ELF-1 (cell line): ENCODE data around the gene LTB4R2.

Source experiments
- DNase-seq: peaks from one replicate; pipeline ENCODE4 v3.0.0-alpha.2; 2016; ENCODE audit warnings: low read depth, low spot score

Gene LTB4R2

DNA sequence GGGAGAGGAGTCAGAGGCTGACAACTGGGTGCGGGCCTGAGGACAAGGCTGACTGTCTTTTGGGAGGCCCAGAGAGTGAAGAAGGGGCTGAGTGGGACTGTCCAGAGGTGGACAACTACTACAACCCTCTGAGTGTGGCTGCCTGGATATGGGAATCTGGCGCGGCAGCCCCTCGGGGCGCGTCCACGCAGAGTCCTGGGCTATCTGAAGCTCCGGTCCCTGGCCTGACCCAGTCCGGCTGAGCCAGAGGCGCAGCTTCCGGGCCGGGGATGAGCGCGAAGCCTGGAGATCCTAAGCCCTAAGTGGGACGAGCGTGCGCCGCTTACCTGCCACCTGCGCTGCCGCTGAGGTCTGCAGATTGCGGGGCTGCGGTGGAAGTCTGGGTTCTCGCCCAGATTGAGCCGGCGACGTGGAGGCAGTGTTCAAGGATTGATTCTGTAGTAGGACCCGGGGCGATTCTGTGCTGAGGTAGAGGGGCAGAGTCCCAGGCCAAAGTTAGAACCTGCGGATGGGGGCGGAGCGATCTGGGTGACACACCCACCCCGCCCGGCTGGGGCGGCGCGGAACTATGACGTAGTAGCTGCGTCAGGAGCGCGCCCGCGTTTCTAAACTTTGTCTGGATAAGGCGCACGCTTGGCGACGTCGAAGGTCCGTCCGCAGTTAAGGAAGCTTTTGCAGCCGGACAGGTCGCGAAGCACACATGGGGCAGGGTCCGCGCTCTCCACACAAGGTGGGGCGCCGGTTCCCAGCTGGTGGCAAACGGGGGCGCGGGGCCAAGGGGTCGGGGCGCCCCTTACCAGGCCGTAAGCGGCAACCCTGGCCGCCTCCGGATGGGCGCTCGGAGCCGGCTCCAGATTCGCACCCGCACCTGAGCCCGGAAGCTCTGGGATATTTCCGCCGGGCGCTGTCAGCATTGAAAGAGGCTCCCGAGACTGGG, 10.4 kb upstream of the LTB4R2 start, which contains the start of the genes DHRS1 and NOP9:
DHRS1 (minus strand) TSS at position 526 of the 937 bp plus-strand sequence. CDS start 674 bp downstream, outside the sequence.
NOP9 (plus strand) TSS at position 596 of the 937 bp plus-strand sequence; CDS start at position 701, 105 bp downstream.
- DNase-seq, result peak; percentile 97

DNA sequence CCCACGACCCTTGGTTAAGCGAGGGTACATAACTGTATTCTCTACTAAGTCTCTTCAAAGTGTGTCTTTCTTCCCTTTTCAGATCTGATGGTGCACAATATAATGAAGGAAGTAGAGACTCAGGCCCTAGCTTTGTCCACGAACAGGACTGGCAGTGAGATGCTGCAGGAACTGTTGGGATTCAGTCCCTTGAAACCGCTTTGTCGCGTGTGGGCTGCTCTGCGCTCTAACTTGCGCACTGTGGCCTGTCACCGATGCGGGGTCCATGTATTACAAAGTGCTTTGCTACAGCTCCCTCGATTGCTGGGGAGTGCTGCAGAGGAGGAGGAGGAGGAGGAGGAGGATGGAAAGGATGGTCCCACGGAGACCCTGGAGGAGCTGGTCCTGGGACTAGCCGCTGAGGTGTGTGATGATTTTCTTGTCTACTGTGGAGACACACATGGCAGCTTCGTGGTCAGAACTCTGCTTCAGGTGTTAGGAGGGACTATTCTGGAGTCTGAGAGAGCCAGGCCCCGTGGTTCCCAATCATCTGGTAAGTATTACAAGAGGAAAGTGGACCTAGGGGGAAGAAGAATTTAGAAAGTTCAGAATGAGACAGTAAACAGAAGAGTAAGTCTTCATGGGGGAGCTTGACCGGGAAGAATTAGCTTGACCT, 9.5 kb upstream of the LTB4R2 start:
- no peak for DNase-seq

DNA sequence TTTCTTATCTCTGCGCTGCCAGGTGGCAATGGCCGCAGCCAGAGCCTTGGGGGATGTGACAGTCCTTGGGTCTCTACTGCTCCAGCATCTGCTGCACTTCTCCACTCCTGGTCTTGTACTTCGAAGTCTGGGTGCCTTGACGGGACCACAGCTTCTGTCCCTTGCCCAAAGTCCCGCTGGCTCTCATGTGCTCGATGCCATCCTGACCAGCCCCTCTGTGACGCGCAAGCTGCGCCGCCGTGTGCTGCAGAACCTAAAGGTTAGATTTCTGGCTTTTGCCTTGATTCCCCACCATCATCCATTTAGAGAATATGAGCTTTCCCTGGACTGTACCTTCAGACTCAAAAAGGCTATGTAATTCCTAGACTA, 5.9 kb upstream of the LTB4R2 start:
- no peak for DNase-seq

DNA sequence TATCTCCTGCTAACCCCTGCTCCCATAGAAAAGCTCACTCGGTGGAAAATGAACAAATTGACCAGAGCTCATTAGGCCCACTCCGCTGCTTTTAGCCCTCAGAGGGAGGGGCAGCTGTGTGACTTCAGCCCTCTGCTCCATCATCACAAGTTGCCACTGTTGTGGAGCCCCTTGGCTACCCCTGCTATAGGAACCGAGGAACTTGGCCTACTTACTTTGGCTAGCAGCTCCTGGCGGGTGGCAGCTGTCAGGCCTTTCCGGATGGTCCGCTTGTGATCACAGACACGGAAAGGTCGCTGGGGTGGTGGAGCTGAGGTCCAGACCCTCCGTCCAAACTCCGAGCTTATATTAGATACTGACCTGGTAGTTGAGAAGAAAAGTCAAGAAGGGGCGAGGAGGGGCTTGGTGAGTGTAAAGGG, 2.8 kb upstream of the LTB4R2 start:
- DNase-seq, result no peak

DNA sequence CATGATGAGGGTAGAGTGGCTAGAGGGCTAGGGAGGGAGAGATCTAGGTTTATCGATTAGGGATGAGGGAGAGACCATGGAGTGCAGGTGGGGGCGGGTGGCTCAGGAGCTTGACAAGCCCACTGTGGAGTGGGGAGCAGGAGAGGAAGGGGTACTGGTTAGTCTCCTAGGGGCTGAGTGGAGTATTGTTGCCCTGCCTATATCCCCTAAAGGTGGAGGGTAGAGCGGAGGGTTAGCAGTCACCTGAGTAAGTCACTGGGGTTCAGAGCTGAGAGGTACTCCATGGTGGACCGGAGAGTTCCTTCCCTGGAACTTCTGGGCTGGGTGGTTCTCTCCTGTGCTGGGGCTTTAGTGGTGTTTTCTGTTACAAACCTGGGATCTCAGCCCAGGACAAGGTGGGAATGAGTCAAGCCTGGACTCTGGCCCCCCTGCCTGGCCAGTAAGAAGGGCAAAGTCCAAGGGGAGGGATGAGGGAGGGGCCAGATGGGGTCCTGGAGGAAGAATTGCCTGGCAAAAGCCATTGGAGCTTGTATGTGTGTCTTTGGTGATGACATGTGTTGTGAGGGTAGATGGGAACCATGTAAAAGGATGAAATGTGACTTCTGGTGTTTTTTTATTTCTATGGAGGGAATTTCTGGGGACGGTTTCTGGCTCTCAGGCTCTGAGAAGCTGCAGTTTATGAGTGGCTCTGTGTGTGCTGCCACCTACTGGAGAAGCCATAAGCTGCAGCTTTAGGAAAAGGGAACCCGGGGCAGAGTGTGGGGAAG, 2.2 kb upstream of the LTB4R2 start, which contains the start of gene CIDEB:
CIDEB (minus strand) TSS at position 403 of the 767 bp plus-strand sequence; CDS start at position 284, 119 bp downstream.
- DNase-seq, result peak; percentile 81

DNA sequence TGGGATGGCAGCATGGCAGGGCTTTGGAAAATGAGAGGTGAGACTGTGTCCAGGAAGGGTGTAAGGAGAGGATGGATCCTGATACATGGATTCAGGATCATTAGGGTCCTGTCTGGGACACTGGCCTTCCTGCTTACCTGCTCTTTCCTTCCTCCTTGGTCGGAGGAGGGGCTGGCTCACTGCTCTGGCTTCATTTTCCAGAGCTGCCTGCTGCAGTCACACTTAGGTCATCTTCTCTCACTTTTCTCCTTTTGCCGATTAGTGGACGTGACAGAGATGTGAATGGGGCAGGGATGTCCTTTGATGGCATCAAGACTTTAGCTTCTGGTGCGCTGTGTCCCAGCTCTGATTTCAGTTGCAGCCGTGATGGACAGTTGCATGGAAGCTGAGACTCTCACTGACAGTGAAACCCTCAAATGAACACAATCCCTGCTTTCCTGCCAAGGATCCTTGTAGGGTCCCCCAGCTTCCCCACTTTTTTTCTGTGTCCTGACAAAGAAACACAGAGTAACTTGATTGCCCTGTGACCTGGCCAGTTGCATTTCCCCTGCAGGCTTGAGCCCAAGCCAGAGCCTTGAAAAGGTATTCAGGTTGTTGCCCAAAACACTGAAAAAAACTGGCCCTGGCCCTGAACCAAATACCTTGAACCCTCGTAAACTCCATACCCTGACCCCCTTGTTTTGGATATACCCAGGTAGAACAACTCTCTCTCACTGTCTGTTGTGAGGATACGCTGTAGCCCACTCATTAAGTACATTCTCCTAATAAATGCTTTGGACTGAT, 1.4 kb upstream of the LTB4R2 start:
- DNase-seq, result no peak

DNA sequence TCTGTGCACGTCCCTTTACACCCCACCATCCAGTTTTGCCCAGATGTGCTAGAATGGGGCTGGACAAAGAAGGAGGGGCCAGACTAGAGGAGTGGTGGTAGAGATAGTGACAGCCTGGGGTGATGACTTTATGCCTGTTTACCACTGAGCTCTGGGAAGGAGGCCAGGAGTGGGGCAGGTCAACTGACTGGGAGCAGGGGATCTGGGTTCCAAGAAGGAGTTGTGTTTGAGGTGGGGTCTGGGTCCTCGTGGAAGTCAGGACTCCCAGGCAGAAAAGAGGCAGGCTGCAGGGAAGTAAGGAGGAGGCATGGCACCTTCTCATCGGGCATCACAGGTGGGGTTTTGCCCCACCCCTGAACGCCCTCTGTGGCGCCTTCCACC, 315 bp downstream of the LTB4R2 start:
- no peak for DNase-seq

DNA sequence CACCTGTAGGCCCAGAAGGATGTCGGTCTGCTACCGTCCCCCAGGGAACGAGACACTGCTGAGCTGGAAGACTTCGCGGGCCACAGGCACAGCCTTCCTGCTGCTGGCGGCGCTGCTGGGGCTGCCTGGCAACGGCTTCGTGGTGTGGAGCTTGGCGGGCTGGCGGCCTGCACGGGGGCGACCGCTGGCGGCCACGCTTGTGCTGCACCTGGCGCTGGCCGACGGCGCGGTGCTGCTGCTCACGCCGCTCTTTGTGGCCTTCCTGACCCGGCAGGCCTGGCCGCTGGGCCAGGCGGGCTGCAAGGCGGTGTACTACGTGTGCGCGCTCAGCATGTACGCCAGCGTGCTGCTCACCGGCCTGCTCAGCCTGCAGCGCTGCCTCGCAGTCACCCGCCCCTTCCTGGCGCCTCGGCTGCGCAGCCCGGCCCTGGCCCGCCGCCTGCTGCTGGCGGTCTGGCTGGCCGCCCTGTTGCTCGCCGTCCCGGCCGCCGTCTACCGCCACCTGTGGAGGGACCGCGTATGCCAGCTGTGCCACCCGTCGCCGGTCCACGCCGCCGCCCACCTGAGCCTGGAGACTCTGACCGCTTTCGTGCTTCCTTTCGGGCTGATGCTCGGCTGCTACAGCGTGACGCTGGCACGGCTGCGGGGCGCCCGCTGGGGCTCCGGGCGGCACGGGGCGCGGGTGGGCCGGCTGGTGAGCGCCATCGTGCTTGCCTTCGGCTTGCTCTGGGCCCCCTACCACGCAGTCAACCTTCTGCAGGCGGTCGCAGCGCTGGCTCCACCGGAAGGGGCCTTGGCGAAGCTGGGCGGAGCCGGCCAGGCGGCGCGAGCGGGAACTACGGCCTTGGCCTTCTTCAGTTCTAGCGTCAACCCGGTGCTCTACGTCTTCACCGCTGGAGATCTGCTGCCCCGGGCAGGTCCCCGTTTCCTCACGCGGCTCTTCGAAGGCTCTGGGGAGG, 985 bp downstream of the LTB4R2 start, which contains the start of gene LTB4R:
LTB4R (plus strand) TSS at position 857 of the 959 bp plus-strand sequence. CDS start 4,150 bp downstream, outside the sequence.
- DNase-seq, result peak; percentile 32

DNA sequence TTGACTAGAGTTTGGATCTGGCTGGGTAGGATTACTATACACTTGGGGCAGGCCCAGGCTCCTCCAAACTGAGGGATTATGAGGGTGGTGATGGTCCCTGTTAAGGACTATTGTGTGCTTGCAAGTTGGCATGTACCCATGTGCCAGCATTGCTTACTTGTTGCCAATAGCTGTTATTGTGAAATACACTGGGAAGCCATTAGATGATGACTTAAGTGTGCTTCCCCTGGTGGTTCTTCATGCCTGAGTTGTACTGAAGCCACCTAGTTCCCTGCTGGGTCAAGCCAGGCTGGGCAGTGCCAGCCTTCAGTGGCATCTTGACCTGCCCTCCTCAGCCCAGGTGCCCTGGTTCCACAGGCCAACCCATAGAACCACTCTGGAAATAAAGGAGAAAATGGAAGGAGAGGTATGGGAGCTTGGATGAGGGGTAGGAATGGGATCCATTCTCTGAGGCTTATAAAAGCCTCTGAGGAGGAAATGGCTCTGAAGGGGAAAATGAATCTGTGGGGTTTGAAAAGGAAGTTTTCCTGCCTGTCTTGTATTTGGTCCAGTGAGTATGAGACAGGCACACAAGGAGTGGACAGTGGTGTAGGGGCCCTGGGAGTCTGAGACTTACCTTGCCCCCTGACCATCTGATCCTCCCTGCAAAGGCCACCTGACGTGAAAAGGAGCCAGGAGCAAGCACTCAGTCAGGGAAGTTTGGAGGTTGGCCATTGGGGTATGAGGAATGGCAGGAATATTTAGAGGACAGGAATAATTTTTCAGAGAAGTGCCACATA, 2.1 kb downstream of the LTB4R2 start:
- no peak for DNase-seq

DNA sequence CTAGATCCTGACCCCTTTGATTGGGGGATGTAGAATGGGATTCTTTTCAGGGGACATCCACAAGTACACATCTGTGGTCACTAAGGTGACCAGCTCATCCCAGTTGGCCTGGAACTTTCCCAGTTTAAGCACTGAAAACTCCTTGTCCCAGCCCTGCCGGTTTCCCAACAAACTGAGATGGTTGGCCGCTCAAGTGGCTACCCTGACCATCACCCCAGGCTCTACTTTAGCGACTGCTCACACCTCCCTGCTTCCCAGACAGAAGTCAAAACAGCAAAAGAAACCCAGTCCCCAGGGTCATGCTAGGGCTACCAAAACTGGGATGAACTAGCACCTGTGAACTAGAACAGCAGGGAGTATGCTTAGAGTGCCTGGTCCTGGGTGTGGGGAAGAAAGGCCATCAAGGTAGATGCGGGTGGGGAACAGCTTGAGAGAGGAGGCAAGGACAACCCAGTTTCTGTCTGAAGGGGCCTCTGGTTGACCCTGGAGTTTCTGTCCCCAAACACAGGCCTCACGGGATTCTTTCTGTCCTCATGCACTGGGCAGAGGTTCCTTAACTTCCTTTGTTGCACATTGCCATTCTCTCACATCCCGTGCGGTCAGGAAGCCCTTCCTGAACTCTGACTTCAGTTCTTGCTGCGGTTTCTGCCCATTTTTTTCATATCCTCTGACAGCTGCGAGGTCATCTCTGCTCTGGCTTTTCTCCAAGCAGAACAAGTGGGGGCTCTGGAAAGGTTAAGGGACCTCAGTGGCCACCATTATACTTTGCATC, 3.0 kb downstream of the LTB4R2 start:
- DNase-seq, result no peak

DNA sequence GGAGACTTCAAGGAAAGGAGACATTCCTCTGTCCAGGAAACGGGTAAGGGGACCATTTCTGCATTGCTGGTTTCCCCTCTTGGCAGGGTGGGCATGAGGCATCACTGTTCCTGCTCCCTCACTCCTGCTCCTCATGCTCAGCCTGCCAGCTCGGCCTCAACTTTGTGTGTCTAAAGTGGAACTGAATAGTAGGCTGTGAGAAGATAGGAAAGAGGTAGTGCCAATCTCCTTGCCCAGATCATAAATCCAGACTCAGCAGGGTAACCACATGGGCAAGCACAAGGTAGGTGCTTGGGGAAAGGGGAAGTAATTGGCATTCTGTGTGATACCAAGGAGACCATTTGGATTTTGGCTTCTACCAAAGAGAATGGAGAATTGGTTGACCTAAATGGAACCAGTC, 4.0 kb downstream of the LTB4R2 start:
- no peak for DNase-seq

DNA sequence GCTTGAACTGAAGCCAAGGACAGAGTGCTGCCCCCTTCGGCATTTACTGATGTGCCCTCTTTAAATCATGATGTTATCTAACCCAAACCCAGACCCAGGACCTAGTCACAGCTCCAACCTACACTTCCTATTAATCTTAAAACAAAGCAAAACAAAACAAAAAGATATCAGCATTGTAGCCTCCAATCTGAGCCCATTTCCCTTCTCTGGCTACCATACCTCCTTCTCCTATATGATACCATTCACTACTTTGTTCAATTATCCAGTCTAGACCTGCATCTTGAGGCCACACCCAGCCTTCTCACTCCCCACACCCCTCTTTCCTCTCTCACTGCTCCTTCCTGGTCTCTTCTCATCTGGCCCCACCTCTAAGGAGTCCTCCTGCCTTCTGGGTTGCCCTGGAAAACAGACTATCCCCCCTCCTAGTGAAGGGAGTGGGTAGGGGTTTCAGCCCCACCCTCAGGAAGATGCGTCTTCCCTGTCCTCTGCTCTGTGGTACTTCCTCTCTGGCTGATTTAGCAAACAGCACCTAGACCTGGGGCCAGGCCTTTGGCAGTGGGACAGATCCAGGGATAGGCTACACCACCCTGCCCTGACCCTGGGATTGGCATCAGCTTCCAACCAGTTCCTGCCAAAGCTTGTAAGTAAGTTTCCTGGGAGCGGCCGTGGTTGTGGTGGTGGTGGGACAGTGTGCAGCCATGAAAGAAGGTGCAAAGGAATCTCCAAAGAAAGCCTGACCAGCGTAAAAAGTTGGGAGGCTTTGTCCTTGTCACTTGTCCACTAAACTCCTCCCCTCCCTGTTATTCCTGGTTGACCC, 4.6 kb downstream of the LTB4R2 start:
- DNase-seq, result no peak

DNA sequence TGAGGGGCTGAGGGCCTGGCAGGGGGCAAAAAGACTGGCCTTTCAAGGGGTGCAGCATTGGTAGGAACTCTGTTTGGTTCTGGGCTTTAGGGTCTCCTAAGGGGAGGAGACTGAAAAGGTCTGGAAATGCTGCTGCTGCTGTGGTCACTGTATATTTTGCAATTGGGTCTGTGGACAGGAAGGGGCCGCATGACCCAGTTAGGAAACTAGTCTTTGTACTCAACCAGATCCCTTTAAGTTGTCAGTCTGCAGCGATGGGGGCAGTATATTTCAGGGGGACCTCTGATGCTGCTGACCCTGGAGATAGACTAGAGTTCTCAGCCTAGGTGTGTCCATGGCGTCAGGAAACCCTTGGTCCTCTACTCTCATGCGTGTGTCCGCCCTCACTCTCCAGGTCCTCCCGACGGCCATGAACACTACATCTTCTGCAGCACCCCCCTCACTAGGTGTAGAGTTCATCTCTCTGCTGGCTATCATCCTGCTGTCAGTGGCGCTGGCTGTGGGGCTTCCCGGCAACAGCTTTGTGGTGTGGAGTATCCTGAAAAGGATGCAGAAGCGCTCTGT, 5.4 kb downstream of the LTB4R2 start:
- no peak for DNase-seq

DNA sequence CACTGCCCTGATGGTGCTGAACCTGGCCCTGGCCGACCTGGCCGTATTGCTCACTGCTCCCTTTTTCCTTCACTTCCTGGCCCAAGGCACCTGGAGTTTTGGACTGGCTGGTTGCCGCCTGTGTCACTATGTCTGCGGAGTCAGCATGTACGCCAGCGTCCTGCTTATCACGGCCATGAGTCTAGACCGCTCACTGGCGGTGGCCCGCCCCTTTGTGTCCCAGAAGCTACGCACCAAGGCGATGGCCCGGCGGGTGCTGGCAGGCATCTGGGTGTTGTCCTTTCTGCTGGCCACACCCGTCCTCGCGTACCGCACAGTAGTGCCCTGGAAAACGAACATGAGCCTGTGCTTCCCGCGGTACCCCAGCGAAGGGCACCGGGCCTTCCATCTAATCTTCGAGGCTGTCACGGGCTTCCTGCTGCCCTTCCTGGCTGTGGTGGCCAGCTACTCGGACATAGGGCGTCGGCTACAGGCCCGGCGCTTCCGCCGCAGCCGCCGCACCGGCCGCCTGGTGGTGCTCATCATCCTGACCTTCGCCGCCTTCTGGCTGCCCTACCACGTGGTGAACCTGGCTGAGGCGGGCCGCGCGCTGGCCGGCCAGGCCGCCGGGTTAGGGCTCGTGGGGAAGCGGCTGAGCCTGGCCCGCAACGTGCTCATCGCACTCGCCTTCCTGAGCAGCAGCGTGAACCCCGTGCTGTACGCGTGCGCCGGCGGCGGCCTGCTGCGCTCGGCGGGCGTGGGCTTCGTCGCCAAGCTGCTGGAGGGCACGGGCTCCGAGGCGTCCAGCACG, 6.1 kb downstream of the LTB4R2 start:
- DNase-seq, result peak; percentile 46

DNA sequence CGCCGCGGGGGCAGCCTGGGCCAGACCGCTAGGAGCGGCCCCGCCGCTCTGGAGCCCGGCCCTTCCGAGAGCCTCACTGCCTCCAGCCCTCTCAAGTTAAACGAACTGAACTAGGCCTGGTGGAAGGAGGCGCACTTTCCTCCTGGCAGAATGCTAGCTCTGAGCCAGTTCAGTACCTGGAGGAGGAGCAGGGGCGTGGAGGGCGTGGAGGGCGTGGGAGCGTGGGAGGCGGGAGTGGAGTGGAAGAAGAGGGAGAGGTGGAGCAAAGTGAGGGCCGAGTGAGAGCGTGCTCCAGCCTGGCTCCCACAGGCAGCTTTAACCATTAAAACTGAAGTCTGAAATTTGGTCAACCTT, 6.6 kb downstream of the LTB4R2 start:
- DNase-seq, result no peak
